ENCODE data around the gene CMBL. TPM values are rescaled to one million over a fixed set of nuclear protein-coding genes. Genes with fewer than 3 reads are reported as not detected.

The CMBL gene
- total RNA-seq, 2 experiments from 2014 or later: 0.36 TPM; not detected in 1

- H3K27ac Mint-ChIP-seq: no peak overlapping the region
- no peaks in the 10 kb centered on the region for H3K4me1 ChIP-seq (ENCODE audit: insufficient read depth, low read length)
Observed at GRCh38 chr5:10229306-10230048, 78.2 kb downstream of the CMBL start.

DNA sequence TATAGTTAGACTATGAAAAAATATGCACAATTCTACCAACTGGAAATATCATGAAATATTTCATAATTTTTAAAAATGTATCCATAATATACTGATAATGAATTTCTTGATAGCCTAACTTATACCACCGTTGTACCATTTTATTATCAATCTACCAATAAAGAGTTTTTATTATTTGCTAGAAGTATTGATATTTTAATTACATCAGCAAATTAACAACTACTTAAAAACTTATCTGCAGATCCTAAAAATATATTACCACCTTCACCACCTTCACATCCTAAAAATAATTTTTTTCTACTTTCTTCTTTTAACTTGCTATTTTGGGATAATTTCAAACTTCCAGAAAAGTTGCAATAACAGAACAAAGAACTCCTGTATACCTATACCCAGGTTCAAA, 79.4 kb downstream of the CMBL start:
- Histone ChIP-seq H3K9me3 (ENCODE audit: control insufficient read depth in 1 of 2, insufficient read depth in 1 of 2, low read length in 2 of 2) (peaks cover 0 to 8% of the 10 kb centered on the region in 2 experiments), H3K4me1 (ENCODE audit: insufficient read depth, low read length) (no peaks in the 10 kb centered on the region), H3K27ac (ENCODE audit: low read depth in 1 of 2, low read length in 2 of 2) (no peak overlapping the region), H3K36me3 (ENCODE audit: insufficient read depth, low read length) (peaks cover 14% of the 10 kb centered on the region), H3K4me3 (ENCODE audit: low read length) (no peak overlapping the region), H3K27me3 (ENCODE audit: control insufficient read depth in 1 of 2, insufficient read depth in 2 of 2, low read length in 2 of 2) (no peaks in the 10 kb centered on the region)
- H3K4me3 Mint-ChIP-seq: no peak overlapping the region
- no peaks in the 10 kb centered on the region for H3K27me3 Mint-ChIP-seq
- H3K27ac Mint-ChIP-seq: no peak overlapping the region
- ChIA-PET POLR2A (no interaction called here), CTCF (no interaction called here)
- ATAC-seq (ENCODE audit: poor library complexity) (no peak), DNase-seq (no peak)
- H3K4me1 Mint-ChIP-seq (ENCODE audit: low read depth): no peaks in the 10 kb centered on the region
- H3K9me3 Mint-ChIP-seq: peaks cover 2% of the 10 kb centered on the region
- peaks cover 66% of the 10 kb centered on the region for H3K36me3 Mint-ChIP-seq (ENCODE audit: low read depth)
- intact Hi-C loops (cut with DNase I, micrococcal nuclease): no loop called here
- TF ChIP-seq, protein P1, sequence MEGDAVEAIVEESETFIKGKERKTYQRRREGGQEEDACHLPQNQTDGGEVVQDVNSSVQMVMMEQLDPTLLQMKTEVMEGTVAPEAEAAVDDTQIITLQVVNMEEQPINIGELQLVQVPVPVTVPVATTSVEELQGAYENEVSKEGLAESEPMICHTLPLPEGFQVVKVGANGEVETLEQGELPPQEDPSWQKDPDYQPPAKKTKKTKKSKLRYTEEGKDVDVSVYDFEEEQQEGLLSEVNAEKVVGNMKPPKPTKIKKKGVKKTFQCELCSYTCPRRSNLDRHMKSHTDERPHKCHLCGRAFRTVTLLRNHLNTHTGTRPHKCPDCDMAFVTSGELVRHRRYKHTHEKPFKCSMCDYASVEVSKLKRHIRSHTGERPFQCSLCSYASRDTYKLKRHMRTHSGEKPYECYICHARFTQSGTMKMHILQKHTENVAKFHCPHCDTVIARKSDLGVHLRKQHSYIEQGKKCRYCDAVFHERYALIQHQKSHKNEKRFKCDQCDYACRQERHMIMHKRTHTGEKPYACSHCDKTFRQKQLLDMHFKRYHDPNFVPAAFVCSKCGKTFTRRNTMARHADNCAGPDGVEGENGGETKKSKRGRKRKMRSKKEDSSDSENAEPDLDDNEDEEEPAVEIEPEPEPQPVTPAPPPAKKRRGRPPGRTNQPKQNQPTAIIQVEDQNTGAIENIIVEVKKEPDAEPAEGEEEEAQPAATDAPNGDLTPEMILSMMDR (IDR thresholded peaks at IDR 0.05): no peak

More at GRCh38 chr5:10229306-10230048, 78.2 kb downstream of the CMBL start:
- ChIA-PET CTCF (no interaction called here), POLR2A (no interaction called here)
- no peaks in the 10 kb centered on the region for H3K27me3 ChIP-seq (ENCODE audit: control insufficient read depth in 1 of 2, insufficient read depth in 2 of 2, low read length in 2 of 2)
- TF ChIP-seq, protein P1 (IDR thresholded peaks at IDR 0.05): no peak
- Mint-ChIP-seq H3K36me3 (ENCODE audit: low read depth) (peaks cover 61% of the 10 kb centered on the region), H3K27me3 (no peaks in the 10 kb centered on the region), H3K4me3 (no peak overlapping the region), H3K9me3 (peaks cover 2% of the 10 kb centered on the region), H3K4me1 (ENCODE audit: low read depth) (no peaks in the 10 kb centered on the region)
- no peak overlapping the region for H3K4me3 ChIP-seq (ENCODE audit: low read length)
- intact Hi-C loops (cut with DNase I, micrococcal nuclease): no loop called here
- no peak overlapping the region for H3K27ac ChIP-seq (ENCODE audit: low read depth in 1 of 2, low read length in 2 of 2)
- DNase-seq: no peak
- H3K36me3 ChIP-seq (ENCODE audit: insufficient read depth, low read length): peaks cover 14% of the 10 kb centered on the region
- no peak for ATAC-seq (ENCODE audit: poor library complexity)
- H3K9me3 ChIP-seq (ENCODE audit: control insufficient read depth in 1 of 2, insufficient read depth in 1 of 2, low read length in 2 of 2): peaks cover 0 to 3% of the 10 kb centered on the region in 2 experiments

Other genes starting within 250 kb of the CMBL start
- 1 to 10 TPM; 2.6 to 3.2 TPM for gene ATPSCKMT, start 58.0 kb downstream of the CMBL start, total RNA-seq
- 10 to 100 TPM; 27.4 to 32.0 TPM for gene CCT5, start 57.6 kb downstream of the CMBL start, total RNA-seq
- gene MARCHF6, start 45.8 kb upstream of the CMBL start, total RNA-seq: 100 to 1,000 TPM; 176 to 182 TPM
- gene ROPN1L, start 134.0 kb upstream of the CMBL start, total RNA-seq: under 1 TPM; 0.42 to 0.58 TPM

Measured in CD4-positive, alpha-beta T cell (primary cell).